Activated CD8-positive, alpha-beta memory T cell treated with anti-CD3 and anti-CD28 coated beads, Interleukin-2, amount 50 U/mL, for 24 hours (primary cell): ENCODE data around the gene F10.

Experiments
- DNase-seq: peaks from one replicate; pipeline ENCODE4 v3.0.0-alpha.2; 2020; ENCODE audit errors: extremely low read depth

The F10 gene

GRCh38 chr13:113169277-113170272, 47.0 kb downstream of the F10 start:
- DNase-seq = no peak

GRCh38 chr13:113170511-113170910, 47.9 kb downstream of the F10 start:
- no peak for DNase-seq

- DNase-seq = no peak
Measured at GRCh38 chr13:113171250-113172125, 48.9 kb downstream of the F10 start.

GRCh38 chr13:113172419-113172926, 49.9 kb downstream of the F10 start:
- DNase-seq = no peak

GRCh38 chr13:113176280-113176679, 53.7 kb downstream of the F10 start:
- no peak for DNase-seq

- DNase-seq = no peak
Measured at GRCh38 chr13:113176822-113177221, 54.2 kb downstream of the F10 start.

- no peak for DNase-seq
Measured at GRCh38 chr13:113178070-113178895, 55.7 kb downstream of the F10 start.

GRCh38 chr13:113178896-113179167, 56.2 kb downstream of the F10 start:
- no peak for DNase-seq

- no peak for DNase-seq
Measured at GRCh38 chr13:113179374-113180230, 57.0 kb downstream of the F10 start.

- DNase-seq = no peak
Measured at GRCh38 chr13:113182046-113182445, 59.4 kb downstream of the F10 start.

- no peak for DNase-seq
Measured at GRCh38 chr13:113183450-113184129, 61.0 kb downstream of the F10 start.

GRCh38 chr13:113184568-113185440, 62.2 kb downstream of the F10 start:
- DNase-seq = no peak

- DNase-seq = no peak
Measured at GRCh38 chr13:113186061-113186900, 63.7 kb downstream of the F10 start.

GRCh38 chr13:113187263-113187669, 64.7 kb downstream of the F10 start:
- DNase-seq = no peak

GRCh38 chr13:113187883-113188665, 65.5 kb downstream of the F10 start:
- no peak for DNase-seq

GRCh38 chr13:113190181-113190580, 67.6 kb downstream of the F10 start:
- DNase-seq = no peak

- DNase-seq = no peak
Measured at GRCh38 chr13:113192279-113192678, 69.7 kb downstream of the F10 start.
